Measurements from ENCODE around the gene AP4S1. TPM values are rescaled to one million over a fixed set of nuclear protein-coding genes. Genes with fewer than 3 reads are reported as not detected.

AP4S1 gene
- polyA plus RNA-seq, 1 experiment, result 8.0 TPM

DNA sequence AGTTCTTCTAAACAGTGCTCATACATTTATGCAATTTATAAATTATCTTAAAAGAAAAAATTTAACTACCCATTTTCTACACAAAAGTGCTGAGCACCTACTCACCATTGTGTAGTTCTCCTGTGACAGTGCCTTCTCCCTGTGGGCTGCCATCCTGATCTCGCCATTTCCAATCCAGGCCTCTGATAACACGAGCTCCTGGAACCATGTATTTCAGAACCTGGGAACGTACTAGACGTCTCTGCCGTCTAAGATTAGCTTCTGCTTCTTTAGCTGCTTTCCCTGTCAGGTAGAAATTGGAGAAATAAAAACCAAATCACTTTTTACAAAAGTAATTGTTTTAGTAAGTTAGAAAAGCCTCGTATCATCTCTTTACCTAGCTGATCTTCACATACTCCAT lies 107.7 kb downstream of the AP4S1 start:
- no peak for DNase-seq (ENCODE audit: low read depth, low spot score)
- Histone ChIP-seq H3K9me3 (ENCODE audit: control insufficient read depth, insufficient read depth, low read length) (no peaks in the 10 kb centered on the region), H3K27me3 (ENCODE audit: control insufficient read depth, insufficient read depth, low read length) (no peaks in the 10 kb centered on the region), H3K4me3 (ENCODE audit: low read depth, low read length) (no peak overlapping the region), H3K27ac (ENCODE audit: low read depth, low read length) (no peak overlapping the region)
- ChIA-PET POLR2A (no interaction called here), CTCF (no interaction called here)
- TF ChIP-seq, protein P1, sequence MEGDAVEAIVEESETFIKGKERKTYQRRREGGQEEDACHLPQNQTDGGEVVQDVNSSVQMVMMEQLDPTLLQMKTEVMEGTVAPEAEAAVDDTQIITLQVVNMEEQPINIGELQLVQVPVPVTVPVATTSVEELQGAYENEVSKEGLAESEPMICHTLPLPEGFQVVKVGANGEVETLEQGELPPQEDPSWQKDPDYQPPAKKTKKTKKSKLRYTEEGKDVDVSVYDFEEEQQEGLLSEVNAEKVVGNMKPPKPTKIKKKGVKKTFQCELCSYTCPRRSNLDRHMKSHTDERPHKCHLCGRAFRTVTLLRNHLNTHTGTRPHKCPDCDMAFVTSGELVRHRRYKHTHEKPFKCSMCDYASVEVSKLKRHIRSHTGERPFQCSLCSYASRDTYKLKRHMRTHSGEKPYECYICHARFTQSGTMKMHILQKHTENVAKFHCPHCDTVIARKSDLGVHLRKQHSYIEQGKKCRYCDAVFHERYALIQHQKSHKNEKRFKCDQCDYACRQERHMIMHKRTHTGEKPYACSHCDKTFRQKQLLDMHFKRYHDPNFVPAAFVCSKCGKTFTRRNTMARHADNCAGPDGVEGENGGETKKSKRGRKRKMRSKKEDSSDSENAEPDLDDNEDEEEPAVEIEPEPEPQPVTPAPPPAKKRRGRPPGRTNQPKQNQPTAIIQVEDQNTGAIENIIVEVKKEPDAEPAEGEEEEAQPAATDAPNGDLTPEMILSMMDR (IDR thresholded peaks at IDR 0.05; ENCODE audit: low read depth, low read length), result no peak

- H3K4me3 ChIP-seq (ENCODE audit: low read depth, low read length), result no peak overlapping the region
- DNase-seq (ENCODE audit: low read depth, low spot score), result no peak
- H3K27me3 ChIP-seq (ENCODE audit: control insufficient read depth, insufficient read depth, low read length), result no peaks in the 10 kb centered on the region
- H3K27ac ChIP-seq (ENCODE audit: low read depth, low read length), result no peak overlapping the region
- ChIA-PET CTCF (interaction anchor here (0.7 kb wide), 1 partner anchor 223 kb away, joined by 3 read pairs; no protein-coding TSS in a partner anchor), POLR2A (interaction anchor here (0.7 kb wide), 1 partner anchor 9 kb away, joined by 4 read pairs; no protein-coding TSS in a partner anchor)
- TF ChIP-seq, protein P1 (IDR thresholded peaks at IDR 0.05; ENCODE audit: low read depth, low read length), result no peak
- no peaks in the 10 kb centered on the region for H3K9me3 ChIP-seq (ENCODE audit: control insufficient read depth, insufficient read depth, low read length)
Measured at GRCh38 chr14:31137214-31137889, 111.9 kb downstream of the AP4S1 start.

- H3K4me3 ChIP-seq (ENCODE audit: low read depth, low read length), result no peak overlapping the region
- no peak overlapping the region for H3K27ac ChIP-seq (ENCODE audit: low read depth, low read length)
- CTCF ChIA-PET, result no interaction called here
- TF ChIP-seq, protein P1 (IDR thresholded peaks at IDR 0.05; ENCODE audit: low read depth, low read length), result no peak
- no peaks in the 10 kb centered on the region for H3K27me3 ChIP-seq (ENCODE audit: control insufficient read depth, insufficient read depth, low read length)
- POLR2A ChIA-PET, result no interaction called here
- no peaks in the 10 kb centered on the region for H3K9me3 ChIP-seq (ENCODE audit: control insufficient read depth, insufficient read depth, low read length)
- DNase-seq (ENCODE audit: low read depth, low spot score), result no peak
Measured at GRCh38 chr14:31138301-31138700, 112.9 kb downstream of the AP4S1 start.

- CTCF ChIA-PET, result no interaction called here
- TF ChIP-seq, protein P1 (IDR thresholded peaks at IDR 0.05; ENCODE audit: low read depth, low read length), result no peak
Measured at GRCh38 chr14:31139301-31139847, 113.9 kb downstream of the AP4S1 start.

DNA sequence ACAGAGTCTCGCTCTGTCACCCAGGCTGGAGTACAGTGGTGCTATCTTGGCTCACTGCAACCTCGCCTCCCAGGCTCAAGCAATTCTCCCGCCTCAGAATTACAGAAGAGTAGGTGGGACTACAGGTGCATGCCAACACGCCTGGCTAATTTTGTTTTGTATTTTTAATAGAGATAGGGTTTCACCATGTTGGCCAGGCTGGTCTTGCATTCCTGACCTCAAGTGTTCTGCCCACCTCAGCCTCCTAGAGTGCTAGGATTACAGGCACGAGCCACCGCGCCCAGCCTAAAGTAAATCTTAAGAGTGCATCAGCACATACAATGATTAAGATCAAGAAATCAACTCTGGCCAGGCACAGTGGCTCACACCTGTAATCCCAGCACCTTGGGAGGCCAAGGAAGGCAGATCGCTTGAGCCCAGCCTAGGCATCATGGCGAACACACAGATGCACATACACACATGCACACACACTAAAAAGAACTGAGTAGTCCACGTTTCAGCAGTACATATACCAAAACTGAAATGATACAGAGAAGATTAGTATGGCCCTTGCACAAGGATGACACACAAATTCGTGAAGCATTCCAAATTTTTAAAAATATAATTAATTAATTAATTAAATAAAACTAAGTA lies 117.1 kb downstream of the AP4S1 start:
- CTCF ChIA-PET, result no interaction called here
- POLR2A ChIA-PET, result no interaction called here
- no peak overlapping the region for H3K27ac ChIP-seq (ENCODE audit: low read depth, low read length)
- DNase-seq (ENCODE audit: low read depth, low spot score), result no peak
- TF ChIP-seq, protein P1 (IDR thresholded peaks at IDR 0.05; ENCODE audit: low read depth, low read length), result no peak
- H3K4me3 ChIP-seq (ENCODE audit: low read depth, low read length), result no peak overlapping the region
- no peaks in the 10 kb centered on the region for H3K9me3 ChIP-seq (ENCODE audit: control insufficient read depth, insufficient read depth, low read length)
- no peaks in the 10 kb centered on the region for H3K27me3 ChIP-seq (ENCODE audit: control insufficient read depth, insufficient read depth, low read length)

More at GRCh38 chr14:31139301-31139847, 113.9 kb downstream of the AP4S1 start:
- DNase-seq (ENCODE audit: low read depth, low spot score), result no peak
- POLR2A ChIA-PET, result interaction anchor here (0.6 kb wide), 1 partner anchor 104 kb away, joined by 3 read pairs; no protein-coding TSS in a partner anchor
- Histone ChIP-seq H3K4me3 (ENCODE audit: low read depth, low read length) (no peak overlapping the region), H3K27ac (ENCODE audit: low read depth, low read length) (no peak overlapping the region), H3K9me3 (ENCODE audit: control insufficient read depth, insufficient read depth, low read length) (no peaks in the 10 kb centered on the region), H3K27me3 (ENCODE audit: control insufficient read depth, insufficient read depth, low read length) (no peaks in the 10 kb centered on the region)

All from AG04450 (cell line).